Effector memory CD4-positive, alpha-beta T cell (primary cell): ENCODE measurements around the gene EIF3F.

Experiments
- DNase-seq, 3 donors: peaks; one replicate each; pipeline ENCODE4 v3.0.0-alpha.2; 2020
- H3K27ac ChIP-seq: 2 replicates; pipeline ENCODE4 v1.7.0; 2013; ENCODE audit warnings: mild to moderate bottlenecking, low read length, moderate library complexity; ENCODE audit not compliant: insufficient read depth, poor library complexity, severe bottlenecking
- H3K27me3 ChIP-seq: replicated peaks from 2 replicates; pipeline ENCODE4 v1.7.0; 2013; ENCODE audit warnings: mild to moderate bottlenecking, low read length; ENCODE audit not compliant: insufficient read depth, control insufficient read depth, poor library complexity, severe bottlenecking
- H3K36me3 ChIP-seq: 2 replicates; pipeline ENCODE4 v1.7.0; 2013; ENCODE audit warnings: mild to moderate bottlenecking, low read length, moderate library complexity; ENCODE audit not compliant: control insufficient read depth, insufficient read depth
- H3K4me1 ChIP-seq: 2 replicates; pipeline ENCODE4 v1.7.0; 2013; ENCODE audit warnings: low read length, mild to moderate bottlenecking; ENCODE audit not compliant: control insufficient read depth, insufficient read depth, poor library complexity, severe bottlenecking
- H3K4me3 ChIP-seq: 2 replicates; pipeline ENCODE4 v1.7.0; 2013; ENCODE audit warnings: low read length, low read depth, mild to moderate bottlenecking; ENCODE audit not compliant: insufficient read depth, poor library complexity, severe bottlenecking
- H3K9me3 ChIP-seq: 2 replicates; pipeline ENCODE4 v1.7.0; 2013; ENCODE audit warnings: mild to moderate bottlenecking, low read length, moderate library complexity; ENCODE audit not compliant: control insufficient read depth
- total RNA-seq, 3 donors: gene quantifications; one replicate each; lab custom pipeline; 2026; lab: John Stamatoyannopoulos, UW

The EIF3F gene, protein sequence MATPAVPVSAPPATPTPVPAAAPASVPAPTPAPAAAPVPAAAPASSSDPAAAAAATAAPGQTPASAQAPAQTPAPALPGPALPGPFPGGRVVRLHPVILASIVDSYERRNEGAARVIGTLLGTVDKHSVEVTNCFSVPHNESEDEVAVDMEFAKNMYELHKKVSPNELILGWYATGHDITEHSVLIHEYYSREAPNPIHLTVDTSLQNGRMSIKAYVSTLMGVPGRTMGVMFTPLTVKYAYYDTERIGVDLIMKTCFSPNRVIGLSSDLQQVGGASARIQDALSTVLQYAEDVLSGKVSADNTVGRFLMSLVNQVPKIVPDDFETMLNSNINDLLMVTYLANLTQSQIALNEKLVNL
- 224 to 293 (median 291) reads per million in 3 donors for total RNA-seq

DNA sequence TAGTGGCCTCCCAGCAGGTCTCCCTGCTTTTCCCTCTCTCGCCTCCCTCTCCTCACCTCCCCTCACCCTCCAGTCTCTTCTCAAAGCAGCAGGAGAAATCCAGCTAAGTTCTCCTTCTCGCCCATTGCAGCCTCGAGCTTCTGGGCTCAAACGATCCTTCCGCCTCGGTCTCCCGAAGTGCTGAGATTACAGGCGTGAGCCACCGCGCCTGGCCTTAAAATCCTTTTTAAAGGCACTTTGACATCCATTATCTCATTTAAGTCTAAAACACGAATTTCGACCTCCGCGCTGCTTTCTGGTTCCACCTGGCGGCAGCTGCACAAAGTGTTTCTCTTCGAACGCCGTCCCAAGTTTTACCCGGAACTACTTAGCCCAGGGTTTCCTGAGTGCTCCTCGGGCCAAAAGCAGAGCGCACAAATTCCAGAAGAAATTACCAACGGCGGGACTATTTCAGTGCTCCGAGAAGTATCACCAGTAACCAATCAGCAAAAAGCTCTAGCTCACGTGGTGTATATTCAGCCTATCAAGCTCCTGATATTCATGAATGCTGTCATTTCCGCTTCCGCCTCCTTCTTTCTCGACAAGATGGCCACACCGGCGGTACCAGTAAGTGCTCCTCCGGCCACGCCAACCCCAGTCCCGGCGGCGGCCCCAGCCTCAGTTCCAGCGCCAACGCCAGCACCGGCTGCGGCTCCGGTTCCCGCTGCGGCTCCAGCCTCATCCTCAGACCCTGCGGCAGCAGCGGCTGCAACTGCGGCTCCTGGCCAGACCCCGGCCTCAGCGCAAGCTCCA is at the start of gene EIF3F:
Gene EIF3F, plus strand, starts transcription at position 570 of the 792 bp plus-strand sequence. Its CDS starts 16 bp downstream, at position 586.
- Histone ChIP-seq H3K36me3 (peaks cover 8% of the 10 kb centered on the region), H3K4me3 (peak within 1 kb of the TSS; percentile 78)
- peak; percentile 82 to 91 (median 86) for DNase-seq

DNA sequence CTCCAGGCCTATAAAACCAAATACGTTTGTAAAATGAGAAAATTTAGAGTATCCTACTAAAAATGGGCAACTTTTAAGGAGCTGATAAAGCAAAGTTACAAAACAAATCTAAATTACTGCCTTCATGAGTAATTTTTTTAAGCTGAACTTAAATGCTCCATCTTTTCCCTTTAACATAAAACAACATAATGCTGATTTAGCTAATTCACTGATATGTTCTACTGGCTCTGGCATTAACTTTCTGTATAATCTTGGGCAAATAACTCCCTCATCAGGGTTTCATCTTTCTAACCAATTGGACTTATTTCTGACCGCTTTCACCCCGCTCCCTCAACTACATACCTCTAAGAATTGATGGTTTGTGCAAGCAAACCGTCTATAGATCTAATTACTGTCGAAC is 46.0 kb upstream of the EIF3F start:
- no peak for DNase-seq
- no peaks in the 10 kb centered on the region for H3K27me3 ChIP-seq
- H3K27ac ChIP-seq: no peak overlapping the region
- no peaks in the 10 kb centered on the region for H3K4me1 ChIP-seq
- no peak overlapping the region for H3K4me3 ChIP-seq
- no peaks in the 10 kb centered on the region for H3K36me3 ChIP-seq
- H3K9me3 ChIP-seq: no peaks in the 10 kb centered on the region

More for the DNA sequence above, at the start of gene EIF3F:
- no peaks in the 10 kb centered on the region for H3K9me3 ChIP-seq
- H3K27ac ChIP-seq: peak within 1 kb of the TSS; percentile 68
- no peaks in the 10 kb centered on the region for H3K27me3 ChIP-seq
- peaks cover 24% of the 10 kb centered on the region for H3K4me1 ChIP-seq

DNA sequence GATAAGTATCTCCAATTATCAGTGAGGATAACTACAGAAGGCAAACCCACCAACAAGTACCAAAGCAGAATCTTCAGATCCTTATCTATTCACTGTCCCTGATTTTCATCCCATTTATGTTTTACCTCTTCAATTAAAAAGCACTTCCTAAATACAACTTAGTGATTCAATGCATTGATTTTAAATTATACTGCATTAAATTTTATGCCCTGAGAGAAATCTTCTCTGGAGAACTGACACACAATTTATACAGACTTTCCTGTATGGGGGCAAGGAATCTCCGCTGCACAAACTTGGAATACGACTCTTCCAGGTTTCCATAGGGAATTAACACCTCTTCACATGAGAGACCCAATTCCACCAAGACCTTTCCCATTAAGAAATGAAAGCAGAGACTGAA is 45.5 kb upstream of the EIF3F start, which contains the start of gene OR10A3:
Gene OR10A3, minus strand, starts transcription at position 101 of the 400 bp plus-strand sequence. CDS start 2,188 bp downstream, outside the sequence.
- Histone ChIP-seq H3K27ac (no peak within 1 kb of the TSS), H3K27me3 (no peaks in the 10 kb centered on the region), H3K36me3 (no peaks in the 10 kb centered on the region), H3K4me3 (no peak within 1 kb of the TSS), H3K9me3 (no peaks in the 10 kb centered on the region), H3K4me1 (no peaks in the 10 kb centered on the region)
- no peak for DNase-seq

DNA sequence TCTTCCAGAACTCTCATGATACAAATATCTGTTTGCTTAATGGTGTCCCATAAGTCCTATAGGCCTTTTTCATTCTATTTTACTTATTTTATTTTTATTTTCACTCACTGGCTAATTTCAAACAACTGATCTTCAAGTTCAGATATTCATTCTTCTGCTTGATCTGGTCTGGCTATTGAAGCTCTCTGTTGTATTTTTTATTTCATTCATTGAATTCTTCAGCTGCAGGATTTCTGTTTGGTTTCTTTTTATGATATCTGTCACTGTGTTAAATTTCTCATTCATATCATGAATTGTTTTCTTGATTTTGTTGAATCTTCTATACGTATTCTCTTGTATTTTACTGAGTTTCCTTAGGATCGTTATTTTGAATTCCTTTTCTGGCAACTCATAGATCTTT is 43.0 kb upstream of the EIF3F start:
- no peaks in the 10 kb centered on the region for H3K36me3 ChIP-seq
- H3K4me1 ChIP-seq: no peaks in the 10 kb centered on the region
- no peaks in the 10 kb centered on the region for H3K27me3 ChIP-seq
- H3K9me3 ChIP-seq: no peaks in the 10 kb centered on the region
- no peak overlapping the region for H3K4me3 ChIP-seq
- DNase-seq: no peak
- no peak overlapping the region for H3K27ac ChIP-seq

DNA sequence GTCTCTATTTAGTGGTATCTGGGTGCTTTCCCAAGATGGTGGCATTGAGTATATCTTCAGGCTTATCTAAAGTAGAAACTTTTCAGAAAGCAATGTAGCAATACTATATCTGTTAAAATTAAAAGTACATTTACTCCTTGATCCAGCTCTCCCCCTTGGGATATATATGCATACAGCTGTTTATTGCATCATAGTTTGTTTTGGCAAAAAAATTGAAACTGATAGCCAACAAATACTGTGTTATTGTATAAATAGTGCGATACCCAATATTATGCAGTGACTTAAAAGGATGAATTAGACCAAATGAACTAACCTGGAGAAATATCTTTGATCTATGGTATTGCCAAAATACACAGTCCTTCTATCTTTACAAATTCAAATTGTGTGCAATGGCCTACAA is 37.2 kb upstream of the EIF3F start:
- no peaks in the 10 kb centered on the region for H3K27me3 ChIP-seq
- no peaks in the 10 kb centered on the region for H3K4me1 ChIP-seq
- no peak overlapping the region for H3K27ac ChIP-seq
- DNase-seq: no peak
- no peaks in the 10 kb centered on the region for H3K9me3 ChIP-seq
- H3K36me3 ChIP-seq: no peaks in the 10 kb centered on the region
- no peak overlapping the region for H3K4me3 ChIP-seq

DNA sequence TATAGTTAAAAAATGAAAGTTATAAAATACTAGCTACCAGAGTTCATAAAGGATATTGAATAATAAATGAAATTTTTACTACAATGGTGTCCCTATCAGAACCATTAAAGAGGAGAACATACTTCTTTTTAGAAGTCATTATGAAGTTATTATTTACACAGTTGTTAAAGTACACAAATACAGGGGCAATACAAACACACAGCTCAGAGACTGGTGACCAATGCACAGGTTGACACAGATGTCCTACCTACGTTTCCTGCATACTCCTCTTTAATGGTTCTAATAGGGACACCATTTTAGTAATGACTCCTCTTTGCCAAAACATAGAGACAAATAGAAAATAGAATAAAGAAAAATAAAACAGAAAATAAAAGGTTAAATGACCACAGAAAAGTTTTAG is 31.9 kb upstream of the EIF3F start:
- Histone ChIP-seq H3K36me3 (no peaks in the 10 kb centered on the region), H3K27ac (no peak overlapping the region), H3K9me3 (no peaks in the 10 kb centered on the region), H3K27me3 (no peaks in the 10 kb centered on the region), H3K4me3 (no peak overlapping the region), H3K4me1 (no peaks in the 10 kb centered on the region)
- no peak for DNase-seq

DNA sequence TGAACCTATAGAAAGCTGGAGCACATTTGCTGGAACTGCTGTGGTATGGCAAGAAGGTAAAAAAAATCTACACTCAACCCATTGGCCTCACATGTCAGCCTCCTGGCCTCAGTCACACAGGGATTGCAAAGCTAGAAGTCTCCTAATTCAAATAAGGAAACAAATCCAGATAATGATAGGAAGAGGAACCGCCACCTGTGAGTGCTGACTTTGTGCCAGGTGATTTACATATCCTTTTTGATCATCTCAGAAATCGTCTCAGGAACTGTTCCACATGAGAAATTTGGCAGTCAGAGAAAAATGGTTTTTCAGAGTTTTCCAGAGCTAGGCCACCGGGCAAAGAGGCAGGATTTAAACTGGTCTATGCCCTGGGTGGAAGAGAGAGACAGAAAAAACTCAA is 22.9 kb upstream of the EIF3F start:
- Histone ChIP-seq H3K9me3 (no peaks in the 10 kb centered on the region), H3K4me1 (no peaks in the 10 kb centered on the region), H3K4me3 (no peak overlapping the region), H3K27ac (no peak overlapping the region), H3K36me3 (no peaks in the 10 kb centered on the region), H3K27me3 (no peaks in the 10 kb centered on the region)
- no peak for DNase-seq

DNA sequence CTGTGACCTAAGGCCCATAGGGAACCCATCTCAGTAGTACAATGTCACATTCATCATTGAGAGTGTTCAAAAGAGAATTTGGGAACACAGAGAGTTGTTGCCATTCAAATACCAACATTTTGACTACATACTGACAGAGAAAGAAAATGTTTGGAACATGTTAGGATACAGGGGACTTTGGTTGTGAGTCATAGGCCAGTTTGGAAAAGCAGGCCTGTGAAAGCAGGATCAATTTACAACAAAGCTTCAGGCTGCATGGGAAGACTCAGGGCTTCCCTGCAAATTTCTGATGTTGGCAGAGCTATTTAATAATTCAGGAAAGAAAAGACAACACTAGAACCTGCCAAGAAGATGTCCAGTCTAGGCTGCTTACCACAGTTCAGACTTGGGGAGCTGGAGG is 22.3 kb upstream of the EIF3F start:
- DNase-seq: no peak
- Histone ChIP-seq H3K36me3 (no peaks in the 10 kb centered on the region), H3K9me3 (no peaks in the 10 kb centered on the region), H3K27me3 (no peaks in the 10 kb centered on the region), H3K4me1 (no peaks in the 10 kb centered on the region), H3K27ac (no peak overlapping the region), H3K4me3 (no peak overlapping the region)

DNA sequence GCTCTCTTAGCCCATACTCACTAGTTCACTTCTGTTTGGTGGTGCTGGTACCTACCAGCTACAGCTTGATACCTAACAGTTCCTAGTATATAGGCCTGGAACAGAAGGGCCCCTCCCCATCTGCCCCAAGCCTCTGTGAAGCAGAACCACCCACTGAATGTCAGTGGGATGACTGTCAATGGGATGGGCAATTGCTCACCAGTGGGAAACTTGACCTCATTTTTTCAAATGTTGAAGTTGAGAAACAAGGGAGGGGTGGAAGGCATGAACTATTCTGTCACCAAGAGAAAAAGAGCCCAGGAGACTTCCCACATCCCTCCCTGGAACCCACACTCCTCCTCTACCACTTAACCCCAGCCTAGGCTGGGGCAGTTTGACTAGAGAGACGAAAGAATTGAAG is 21.8 kb upstream of the EIF3F start, which contains the start of gene NLRP10:
Gene NLRP10, minus strand, starts transcription at position 62 of the 400 bp plus-strand sequence. CDS start 1,952 bp downstream, outside the sequence.
- H3K4me1 ChIP-seq: no peaks in the 10 kb centered on the region
- H3K27ac ChIP-seq: no peak within 1 kb of the TSS
- H3K36me3 ChIP-seq: no peaks in the 10 kb centered on the region

DNA sequence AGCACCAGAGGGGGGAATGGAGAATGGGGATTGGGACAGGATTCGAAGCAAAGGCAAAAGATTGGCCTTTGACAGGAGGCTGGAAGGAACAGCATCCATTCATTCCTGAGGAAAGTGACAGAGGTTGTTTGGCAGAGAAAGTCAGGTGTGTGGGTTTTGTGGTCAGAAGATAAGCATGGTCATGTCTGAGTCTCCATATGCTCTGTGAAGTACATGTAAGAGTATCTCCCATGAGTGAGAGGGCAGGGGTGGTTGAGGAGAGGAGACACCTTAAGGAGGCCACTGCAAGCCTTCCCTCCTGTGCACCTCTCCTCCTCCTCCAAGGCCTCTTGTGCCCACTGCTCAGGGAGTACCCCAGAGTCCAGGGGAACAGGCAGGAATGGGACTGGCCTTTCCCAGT is 20.0 kb upstream of the EIF3F start:
- H3K27ac ChIP-seq: no peak overlapping the region

More for the DNA sequence above, 21.8 kb upstream of the EIF3F start, which contains the start of gene NLRP10:
- H3K27me3 ChIP-seq: no peaks in the 10 kb centered on the region
- no peak for DNase-seq
- no peak within 1 kb of the TSS for H3K4me3 ChIP-seq
- H3K9me3 ChIP-seq: no peaks in the 10 kb centered on the region

More for the DNA sequence above, 20.0 kb upstream of the EIF3F start:
- H3K27me3 ChIP-seq: no peaks in the 10 kb centered on the region
- no peaks in the 10 kb centered on the region for H3K4me1 ChIP-seq
- DNase-seq: no peak
- no peak overlapping the region for H3K4me3 ChIP-seq
- H3K36me3 ChIP-seq: no peaks in the 10 kb centered on the region
- no peaks in the 10 kb centered on the region for H3K9me3 ChIP-seq
